Neural cell (in vitro differentiated cells): ENCODE results near the gene FOXJ3. TPM values are rescaled to one million over a fixed set of nuclear protein-coding genes. Genes with fewer than 3 reads are reported as not detected.

Source experiments
- H2AFZ ChIP-seq: fragments of 200-600, 300-800 bp; sonication (generic), shearing (Covaris generic); 2 replicates; pipeline ENCODE4 v1.6.0; 2014; ENCODE audit warnings: low read depth, mild to moderate bottlenecking, antibody characterized with exemption, low read length, moderate library complexity
- H3F3A ChIP-seq: fragments of 200-600 bp; shearing (Covaris generic); 2 replicates; pipeline ENCODE4 v1.6.1; 2016; ENCODE audit warnings: mild to moderate bottlenecking, moderate library complexity, mixed read lengths, antibody characterized with exemption, low read length; ENCODE audit not compliant: insufficient read depth, poor library complexity, severe bottlenecking
- H3K27ac ChIP-seq: fragments of 200-600, 300-800 bp; sonication (generic), shearing (Covaris generic); 2 replicates; pipeline ENCODE4 v1.5.1; 2014; ENCODE audit warnings: mild to moderate bottlenecking, low read length, moderate library complexity
- H3K27me3 ChIP-seq: fragments of 300-800, 200-600 bp; sonication (generic), shearing (Covaris generic); 2 replicates; pipeline ENCODE4 v1.6.0; 2014; ENCODE audit warnings: mild to moderate bottlenecking, low read depth, low read length, moderate library complexity; ENCODE audit not compliant: insufficient read depth
- H3K36me3 ChIP-seq: fragments of 300-800, 200-600 bp; sonication (generic), shearing (Covaris generic); 2 replicates; pipeline ENCODE4 v1.5.1; 2014; ENCODE audit warnings: mild to moderate bottlenecking, antibody characterized with exemption, low read length, moderate library complexity; ENCODE audit not compliant: insufficient read depth
- H3K4me2 ChIP-seq: fragments of 300-800, 200-600 bp; sonication (generic), shearing (Covaris generic); 2 replicates; pipeline ENCODE4 v1.6.0; 2014; ENCODE audit warnings: mild to moderate bottlenecking, low read length
- H3K4me3 ChIP-seq: fragments of 300-800, 200-600 bp; sonication (generic), shearing (Covaris generic); 2 replicates; pipeline ENCODE4 v1.5.1; 2014; ENCODE audit warnings: mild to moderate bottlenecking, low read length, moderate library complexity
- H3K79me2 ChIP-seq: fragments of 200-600 bp; shearing (Covaris generic); replicated peaks from 2 replicates; pipeline ENCODE4 v1.6.0; 2014; ENCODE audit warnings: mild to moderate bottlenecking, low read length, moderate library complexity; ENCODE audit not compliant: insufficient read depth
- H3K9ac ChIP-seq: fragments of 300-800, 200-600 bp; sonication (generic), shearing (Covaris generic); 2 replicates; pipeline ENCODE4 v1.6.1; 2016; ENCODE audit warnings: mild to moderate bottlenecking, low read length, mixed read lengths
- H3K9me2 ChIP-seq: fragments of 200-600 bp; shearing (Covaris generic); 2 replicates; pipeline ENCODE4 v1.6.1; 2016; ENCODE audit warnings: mild to moderate bottlenecking, low read length, mixed read lengths; ENCODE audit not compliant: insufficient read depth
- H3K9me3 ChIP-seq: fragments of 200-600, 300-800 bp; sonication (generic), shearing (Covaris generic); 2 replicates; pipeline ENCODE4 v1.6.1; 2016; ENCODE audit warnings: mild to moderate bottlenecking, mixed run types, low read length, moderate library complexity, mixed read lengths
- H4K20me1 ChIP-seq: fragments of 200-600 bp; shearing (Covaris generic); 2 replicates; pipeline ENCODE4 v1.6.1; 2016; ENCODE audit warnings: mild to moderate bottlenecking, mixed run types; ENCODE audit not compliant: insufficient read depth
- CTCF ChIP-seq: fragments of 450-650 bp; IDR thresholded peaks from 2 replicates; pipeline ENCODE4 v1.5.1; 2014; ENCODE audit warnings: antibody characterized with exemption, mild to moderate bottlenecking, moderate library complexity; ENCODE audit not compliant: poor library complexity, severe bottlenecking
- EP300 ChIP-seq: fragments of 450-650 bp; conservative IDR thresholded peaks from 2 replicates; pipeline ENCODE4 v1.6.1; 2014; ENCODE audit warnings: antibody characterized with exemption, mild to moderate bottlenecking, moderate library complexity; ENCODE audit not compliant: poor library complexity, severe bottlenecking
- EZH2 ChIP-seq: fragments of 200-600, 300-800 bp; shearing (Covaris generic), sonication (generic); IDR thresholded peaks from 2 replicates; pipeline ENCODE4 v1.6.1; 2014; ENCODE audit warnings: antibody characterized with exemption, low read length, borderline replicate concordance, mild to moderate bottlenecking; ENCODE audit not compliant: insufficient read depth, poor library complexity, severe bottlenecking
- MXI1 ChIP-seq: fragments of 450-650 bp; conservative IDR thresholded peaks from 2 replicates; pipeline ENCODE4 v1.6.1; 2014; ENCODE audit warnings: antibody characterized with exemption, mild to moderate bottlenecking; ENCODE audit not compliant: poor library complexity, severe bottlenecking
- POLR2AphosphoS5 ChIP-seq: IDR thresholded peaks from 2 replicates; pipeline ENCODE4 v1.6.1; 2012
- RAD21 ChIP-seq: fragments of 450-650 bp; conservative IDR thresholded peaks from 2 replicates; pipeline ENCODE4 v1.6.1; 2014; ENCODE audit warnings: antibody characterized with exemption, mild to moderate bottlenecking, moderate library complexity
- REST ChIP-seq: IDR thresholded peaks from 2 replicates; pipeline ENCODE4 v1.6.1; 2012; ENCODE audit warnings: borderline replicate concordance
- SMC3 ChIP-seq: fragments of 450-650 bp; conservative IDR thresholded peaks from 2 replicates; pipeline ENCODE4 v1.6.1; 2014; ENCODE audit warnings: antibody characterized with exemption, mild to moderate bottlenecking, moderate library complexity; ENCODE audit not compliant: poor library complexity
- TAF1 ChIP-seq: IDR thresholded peaks from 2 replicates; pipeline ENCODE4 v1.6.1; 2012; ENCODE audit warnings: low read depth
- polyA plus RNA-seq: library from polyadenylated mRNA; depleted of rRNA; stranded (reverse); fragments of >200 nt; gene quantifications from 2 replicates; pipeline ENCODE4 v1.2.3, GENCODE V29; 2014

Gene FOXJ3
- polyA plus RNA-seq, 1 donor from 2014 or later: 36.0 TPM

- H3K9ac ChIP-seq: no peak overlapping the region
- H4K20me1 ChIP-seq: no peaks in the 10 kb centered on the region
- no peaks in the 10 kb centered on the region for H3K79me2 ChIP-seq
- no peak overlapping the region for H3K27ac ChIP-seq
- H3K27me3 ChIP-seq: no peaks in the 10 kb centered on the region
- no peak overlapping the region for H2AFZ ChIP-seq
- H3K4me2 ChIP-seq: no peak overlapping the region
- H3K9me3 ChIP-seq: no peaks in the 10 kb centered on the region
- TF ChIP-seq POLR2AphosphoS5 (no peak), SMC3 (no peak), MXI1 (no peak), TAF1 (no peak), CTCF (no peak), EP300 (no peak), EZH2 (no peak), RAD21 (no peak), REST (no peak)
- peaks cover 11% of the 10 kb centered on the region for H3K36me3 ChIP-seq
- H3K9me2 ChIP-seq: no peaks in the 10 kb centered on the region
- no peaks in the 10 kb centered on the region for H3F3A ChIP-seq
- H3K4me3 ChIP-seq: no peak overlapping the region
Measured at GRCh38 chr1:42206164-42206563, 128.9 kb downstream of the FOXJ3 start.

GRCh38 chr1:42201986-42202385, 133.0 kb downstream of the FOXJ3 start:
- Histone ChIP-seq H2AFZ (no peak overlapping the region), H3K9me3 (no peaks in the 10 kb centered on the region), H3K27ac (no peak overlapping the region), H4K20me1 (no peaks in the 10 kb centered on the region), H3K27me3 (no peaks in the 10 kb centered on the region), H3K4me3 (no peak overlapping the region), H3K4me2 (no peak overlapping the region), H3F3A (no peaks in the 10 kb centered on the region), H3K9ac (no peak overlapping the region), H3K9me2 (no peaks in the 10 kb centered on the region), H3K36me3 (peaks cover 15% of the 10 kb centered on the region), H3K79me2 (peaks cover 5% of the 10 kb centered on the region)
- no peak for TF ChIP-seq EP300
- TF ChIP-seq TAF1: no peak
- no peak for TF ChIP-seq REST
- TF ChIP-seq EZH2: no peak
- TF ChIP-seq POLR2AphosphoS5: no peak
- TF ChIP-seq RAD21: no peak
- no peak for TF ChIP-seq SMC3
- no peak for TF ChIP-seq CTCF
- TF ChIP-seq MXI1: no peak
